Measurements from ENCODE around the gene ZNF324B.
"Not testable (repeated sequence)": the region's sequence is repeated elsewhere in the genome, so short reads cannot be mapped to it uniquely, and the experiment has no call there.

Gene ZNF324B

GRCh38 chr19:58456111-58456510 lies 4.7 kb downstream of the ZNF324B start:
- DNase-seq: no peak

- DNase-seq: no peak
These were observed 8.6 kb downstream of the ZNF324B start for GRCh38 chr19:58460039-58460438.

- DNase-seq: no peak
These were observed 14.8 kb downstream of the ZNF324B start for GRCh38 chr19:58466089-58466759.

- DNase-seq: peak; percentile 97
These were observed 15.6 kb downstream of the ZNF324B start, which contains the start of gene ZNF324 for GRCh38 chr19:58466760-58467589. ZNF324 (plus strand) TSS chr19:58467080; CDS start chr19:58469186, 2,106 bp downstream.

- DNase-seq: no peak
These were observed 16.9 kb downstream of the ZNF324B start for GRCh38 chr19:58468216-58468839.

- no peak for DNase-seq
These were observed 18.0 kb downstream of the ZNF324B start for GRCh38 chr19:58469241-58470013.

- not testable (repeated sequence) for DNase-seq
These were observed 19.6 kb downstream of the ZNF324B start for GRCh38 chr19:58470837-58471543.

GRCh38 chr19:58471736-58472135 lies 20.3 kb downstream of the ZNF324B start:
- no peak for DNase-seq

GRCh38 chr19:58473775-58474174 lies 22.4 kb downstream of the ZNF324B start:
- no peak for DNase-seq

GRCh38 chr19:58474291-58474996 lies 23.0 kb downstream of the ZNF324B start:
- no peak for DNase-seq

- DNase-seq: no peak
These were observed 23.7 kb downstream of the ZNF324B start for GRCh38 chr19:58474997-58475713.

GRCh38 chr19:58475714-58476497 lies 24.5 kb downstream of the ZNF324B start, which contains the start of gene ZNF446:
ZNF446 (plus strand) TSS chr19:58476352; CDS start chr19:58477219, 867 bp downstream.
- DNase-seq: peak; percentile 96

GRCh38 chr19:58476498-58477015 lies 25.1 kb downstream of the ZNF324B start:
- DNase-seq: no peak

GRCh38 chr19:58477130-58477529 lies 25.7 kb downstream of the ZNF324B start:
- DNase-seq: no peak

GRCh38 chr19:58477871-58478270 lies 26.4 kb downstream of the ZNF324B start:
- DNase-seq: no peak

- DNase-seq: no peak
These were observed 27.9 kb downstream of the ZNF324B start for GRCh38 chr19:58479303-58479702.

GRCh38 chr19:58479736-58480480 lies 28.5 kb downstream of the ZNF324B start:
- DNase-seq: no peak

GRCh38 chr19:58480481-58480830 lies 29.0 kb downstream of the ZNF324B start:
- DNase-seq: no peak

GRCh38 chr19:58480831-58481230 lies 29.4 kb downstream of the ZNF324B start:
- DNase-seq: no peak
